Measurements from ENCODE around the gene DHRS13. TPM values are rescaled to one million over a fixed set of nuclear protein-coding genes. Genes with fewer than 3 reads are reported as not detected.

Gene DHRS13
- total RNA-seq, 4 donors from 2014 or later, result 0.25 to 3.7 (median 2.4) TPM

- TF ChIP-seq CTCF (IDR thresholded peaks at IDR 0.05 in 4 of 5, conservative IDR thresholded peaks at IDR 0.05 in 1 of 5), result no peak
- no peak for TF ChIP-seq POLR2A (IDR thresholded peaks at IDR 0.05)
- H3K27ac ChIP-seq, result no peak overlapping the region
- no peak for DNase-seq
- intact Hi-C loops (cut with DNase I; ENCODE audit: low total_unique reads), result loop anchor here (5.0 kb wide), 1 partner anchor 38 kb away; the partner anchor contains the start of gene FLOT2
- H3K27me3 ChIP-seq, result no peaks in the 10 kb centered on the region
- H3K9me3 ChIP-seq, result no peaks in the 10 kb centered on the region
- ATAC-seq, result no peak
- H3K36me3 ChIP-seq, result peaks cover 0 to 50% of the 10 kb centered on the region in 2 donors
- peaks cover 7 to 11% of the 10 kb centered on the region in 2 donors for H3K4me1 ChIP-seq
- H3K4me3 ChIP-seq, result no peak overlapping the region
- in situ Hi-C loops (cut with MboI; ENCODE audit: low sequenced_read_pairs in 4 of 4), result loop anchor here (5.0 to 25.0 kb wide), 3 partner anchors 94 to 97 kb away; no protein-coding TSS in a partner anchor
Observed at GRCh38 chr17:28858801-28859355, 44.0 kb downstream of the DHRS13 start.

GRCh38 chr17:28857905-28858800, 44.7 kb downstream of the DHRS13 start:
- DNase-seq, result no peak
- peaks cover 0 to 50% of the 10 kb centered on the region in 2 donors for H3K36me3 ChIP-seq
- H3K4me3 ChIP-seq, result no peak overlapping the region
- H3K4me1 ChIP-seq, result peaks cover 7 to 11% of the 10 kb centered on the region in 2 donors
- no peaks in the 10 kb centered on the region for H3K9me3 ChIP-seq
- intact Hi-C loops (cut with DNase I; ENCODE audit: low total_unique reads), result loop anchor here (5.0 kb wide), 1 partner anchor 39 kb away; the partner anchor contains the start of gene FLOT2
- in situ Hi-C loops (cut with MboI; ENCODE audit: low sequenced_read_pairs in 4 of 4), result loop anchor here (5.0 to 25.0 kb wide), 3 partner anchors 93 to 96 kb away; no protein-coding TSS in a partner anchor
- H3K27me3 ChIP-seq, result no peaks in the 10 kb centered on the region
- ATAC-seq, result no peak
- no peak overlapping the region for H3K27ac ChIP-seq
- TF ChIP-seq CTCF (IDR thresholded peaks at IDR 0.05 in 4 of 5, conservative IDR thresholded peaks at IDR 0.05 in 1 of 5), result no peak
- TF ChIP-seq POLR2A (IDR thresholded peaks at IDR 0.05), result no peak

- Histone ChIP-seq H3K36me3 (peaks cover 0 to 46% of the 10 kb centered on the region in 2 donors), H3K4me3 (peak overlapping the region in 1 of 4 donors; percentile 63), H3K27ac (no peak overlapping the region), H3K27me3 (no peaks in the 10 kb centered on the region), H3K9me3 (no peaks in the 10 kb centered on the region), H3K4me1 (peaks cover 7 to 11% of the 10 kb centered on the region in 2 donors)
- in situ Hi-C loops (cut with MboI; ENCODE audit: low sequenced_read_pairs in 4 of 4), result loop anchor here (5.0 to 25.0 kb wide), 3 partner anchors 91 to 94 kb away; no protein-coding TSS in a partner anchor
- ATAC-seq (no peak), DNase-seq (no peak)
- intact Hi-C loops (cut with DNase I; ENCODE audit: low total_unique reads), result loop anchor here (5.0 kb wide), 1 partner anchor 41 kb away; the partner anchor contains the start of gene FLOT2
- TF ChIP-seq CTCF (IDR thresholded peaks at IDR 0.05 in 4 of 5, conservative IDR thresholded peaks at IDR 0.05 in 1 of 5) (no peak), POLR2A (IDR thresholded peaks at IDR 0.05) (no peak)
Observed at GRCh38 chr17:28856028-28856574, 46.8 kb downstream of the DHRS13 start.

- intact Hi-C loops (cut with DNase I; ENCODE audit: low total_unique reads), result loop anchor here (2.0 to 5.0 kb wide), 2 partner anchors 42 to 43 kb away; partner anchors contain the start of gene FLOT2
- H3K27ac ChIP-seq, result peak overlapping the region; percentile 77 to 85 (median 82)
- ATAC-seq (no peak), DNase-seq (no peak)
- TF ChIP-seq POLR2A (IDR thresholded peaks at IDR 0.05) (no peak), CTCF (IDR thresholded peaks at IDR 0.05 in 4 of 5, conservative IDR thresholded peaks at IDR 0.05 in 1 of 5) (no peak)
- peak overlapping the region; percentile 63 to 85 (median 75) for H3K4me3 ChIP-seq
- H3K27me3 ChIP-seq, result no peaks in the 10 kb centered on the region
- peaks cover 7 to 11% of the 10 kb centered on the region in 2 donors for H3K4me1 ChIP-seq
- in situ Hi-C loops (cut with MboI; ENCODE audit: low sequenced_read_pairs in 4 of 4), result loop anchor here (5.0 to 25.0 kb wide), 3 partner anchors 91 to 93 kb away; no protein-coding TSS in a partner anchor
- peaks cover 0 to 38% of the 10 kb centered on the region in 2 donors for H3K36me3 ChIP-seq
- H3K9me3 ChIP-seq, result no peaks in the 10 kb centered on the region
Observed at GRCh38 chr17:28855336-28855679, 47.6 kb downstream of the DHRS13 start.
